BE2C (cell line): Measurements from ENCODE around the gene MAP4K1.

Source experiments
- DNase-seq: peaks from one replicate; pipeline ENCODE4 v3.0.0-alpha.2; 2020
- H3K27me3 ChIP-seq: fragments of 250-450 bp; sonication (Bioruptor Pico); 2 replicates; pipeline ENCODE4 v1.5.1; 2020; ENCODE audit warnings: mild to moderate bottlenecking
- H3K36me3 ChIP-seq: fragments of 250-450 bp; sonication (Bioruptor Pico); 2 replicates; pipeline ENCODE4 v1.5.1; 2020; ENCODE audit warnings: mild to moderate bottlenecking
- H3K4me1 ChIP-seq: fragments of 250-450 bp; sonication (Bioruptor Pico); 2 replicates; pipeline ENCODE4 v1.5.1; 2020
- H3K4me3 ChIP-seq: 2 replicates; pipeline ENCODE4 v1.5.1; 2011; ENCODE audit warnings: low read depth, low read length
- H3K9me3 ChIP-seq: fragments of 250-450 bp; sonication (Bioruptor Pico); 2 replicates; pipeline ENCODE4 v1.5.1; 2020
- CTCF ChIP-seq: IDR thresholded peaks from 2 replicates; pipeline ENCODE4 v1.5.1; 2012; ENCODE audit warnings: mild to moderate bottlenecking, low read depth, low read length

Gene MAP4K1

GRCh38 chr19:38549942-38550341 lies 67.8 kb downstream of the MAP4K1 start:
- no peak overlapping the region for H3K4me3 ChIP-seq
- H3K9me3 ChIP-seq, result no peaks in the 10 kb centered on the region
- H3K4me1 ChIP-seq, result peaks cover 4% of the 10 kb centered on the region
- no peaks in the 10 kb centered on the region for H3K36me3 ChIP-seq
- no peak for TF ChIP-seq CTCF
- H3K27me3 ChIP-seq, result no peaks in the 10 kb centered on the region
- no peak for DNase-seq

GRCh38 chr19:38549061-38549460 lies 68.7 kb downstream of the MAP4K1 start:
- no peaks in the 10 kb centered on the region for H3K27me3 ChIP-seq
- peaks cover 9% of the 10 kb centered on the region for H3K4me1 ChIP-seq
- DNase-seq, result no peak
- H3K4me3 ChIP-seq, result no peak overlapping the region
- no peaks in the 10 kb centered on the region for H3K36me3 ChIP-seq
- H3K9me3 ChIP-seq, result no peaks in the 10 kb centered on the region
- TF ChIP-seq CTCF, result no peak

- no peaks in the 10 kb centered on the region for H3K9me3 ChIP-seq
- no peaks in the 10 kb centered on the region for H3K36me3 ChIP-seq
- H3K27me3 ChIP-seq, result no peaks in the 10 kb centered on the region
- DNase-seq, result no peak
- peaks cover 9% of the 10 kb centered on the region for H3K4me1 ChIP-seq
- no peak overlapping the region for H3K4me3 ChIP-seq
- no peak for TF ChIP-seq CTCF
These were observed 70.3 kb downstream of the MAP4K1 start for GRCh38 chr19:38547421-38547820.

GRCh38 chr19:38545596-38545995 lies 72.2 kb downstream of the MAP4K1 start:
- Histone ChIP-seq H3K4me3 (no peak overlapping the region), H3K9me3 (no peaks in the 10 kb centered on the region), H3K36me3 (no peaks in the 10 kb centered on the region), H3K4me1 (peaks cover 9% of the 10 kb centered on the region), H3K27me3 (no peaks in the 10 kb centered on the region)
- no peak for TF ChIP-seq CTCF
- DNase-seq, result no peak

GRCh38 chr19:38544569-38545315 lies 73.0 kb downstream of the MAP4K1 start:
- Histone ChIP-seq H3K9me3 (no peaks in the 10 kb centered on the region), H3K4me1 (peaks cover 9% of the 10 kb centered on the region), H3K4me3 (peak overlapping the region; percentile 69), H3K27me3 (no peaks in the 10 kb centered on the region), H3K36me3 (no peaks in the 10 kb centered on the region)
- no peak for TF ChIP-seq CTCF
- DNase-seq, result no peak

- H3K4me1 ChIP-seq, result peaks cover 9% of the 10 kb centered on the region
- H3K36me3 ChIP-seq, result no peaks in the 10 kb centered on the region
- H3K27me3 ChIP-seq, result no peaks in the 10 kb centered on the region
- no peaks in the 10 kb centered on the region for H3K9me3 ChIP-seq
- H3K4me3 ChIP-seq, result peak overlapping the region; percentile 69
- peak; percentile 96 for DNase-seq
- TF ChIP-seq CTCF, result peak; percentile 68
These were observed 73.8 kb downstream of the MAP4K1 start for GRCh38 chr19:38543807-38544568.
